AG04450 (cell line): ENCODE measurements around the gene TUBGCP2. TPM values are rescaled to one million over a fixed set of nuclear protein-coding genes. Genes with fewer than 3 reads are reported as not detected.

Source experiments
- CTCF ChIA-PET: fragments of 300-600, 350-600 bp; formaldehyde crosslinking; extraction: SDS; loops from one replicate; lab custom pipeline; 2022; ENCODE audit warnings: antibody characterized with exemption, inconsistent platforms; lab: Charles Lee
- POLR2A ChIA-PET: fragments of 350-600 bp; formaldehyde crosslinking; extraction: SDS; loops from one replicate; lab custom pipeline; 2021; ENCODE audit warnings: antibody characterized with exemption, inconsistent platforms; lab: Yijun Ruan, JAX
- DNase-seq: peaks from one replicate; pipeline ENCODE4 v3.0.0-alpha.2; 2011; ENCODE audit warnings: low read depth, low spot score
- H3K27ac ChIP-seq: one replicate; pipeline ENCODE4 v1.5.1; 2012; ENCODE audit warnings: low read depth, low read length, control low read depth
- H3K27me3 ChIP-seq: one replicate; pipeline ENCODE4 v1.6.0; 2012; ENCODE audit warnings: low read length; ENCODE audit not compliant: control insufficient read depth, insufficient read depth
- H3K4me3 ChIP-seq: 2 replicates; pipeline ENCODE4 v1.5.1; 2011; ENCODE audit warnings: mild to moderate bottlenecking, low read depth, low read length, control low read depth
- H3K9me3 ChIP-seq: 2 replicates; pipeline ENCODE4 v1.5.1; 2012; ENCODE audit warnings: low read length; ENCODE audit not compliant: control insufficient read depth, insufficient read depth
- polyA plus RNA-seq: library from polyadenylated mRNA; depleted of rRNA; stranded (reverse); fragments of >200 nt; gene quantifications from 2 replicates; pipeline ENCODE4 v1.2.3, GENCODE V29; 2011
- TF ChIP-seq, protein P1 (sequence below): IDR thresholded peaks from 2 replicates; pipeline ENCODE4 v1.5.1; 2011; ENCODE audit warnings: low read depth, low read length, control low read depth, inconsistent platforms

TUBGCP2 gene
- polyA plus RNA-seq, 1 experiment = 40.0 TPM

DNA sequence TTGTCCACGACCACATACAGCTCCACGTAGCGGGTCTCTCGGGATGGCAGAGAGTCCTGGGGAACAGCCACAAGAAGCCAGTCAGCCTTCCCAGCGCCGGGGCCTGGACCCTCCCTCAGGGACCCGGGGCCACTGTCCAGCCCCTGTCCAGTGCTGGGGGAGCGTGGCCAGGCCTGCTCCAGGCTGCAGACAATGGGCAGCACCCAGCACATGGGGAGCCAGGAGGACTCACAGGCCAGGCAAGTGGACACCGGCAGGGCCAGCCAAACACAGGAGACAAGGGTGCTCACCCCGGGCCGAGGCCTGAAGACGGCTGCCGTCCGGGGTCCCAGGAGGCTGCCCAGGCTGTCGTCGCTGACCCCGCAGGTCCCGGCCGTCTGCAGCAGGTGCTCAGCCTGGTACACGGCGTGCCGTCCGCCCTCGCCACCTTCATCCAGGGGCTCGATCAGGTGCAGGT is 35.7 kb downstream of the TUBGCP2 start:
- H3K27ac ChIP-seq = no peak overlapping the region
- TF ChIP-seq, protein P1, sequence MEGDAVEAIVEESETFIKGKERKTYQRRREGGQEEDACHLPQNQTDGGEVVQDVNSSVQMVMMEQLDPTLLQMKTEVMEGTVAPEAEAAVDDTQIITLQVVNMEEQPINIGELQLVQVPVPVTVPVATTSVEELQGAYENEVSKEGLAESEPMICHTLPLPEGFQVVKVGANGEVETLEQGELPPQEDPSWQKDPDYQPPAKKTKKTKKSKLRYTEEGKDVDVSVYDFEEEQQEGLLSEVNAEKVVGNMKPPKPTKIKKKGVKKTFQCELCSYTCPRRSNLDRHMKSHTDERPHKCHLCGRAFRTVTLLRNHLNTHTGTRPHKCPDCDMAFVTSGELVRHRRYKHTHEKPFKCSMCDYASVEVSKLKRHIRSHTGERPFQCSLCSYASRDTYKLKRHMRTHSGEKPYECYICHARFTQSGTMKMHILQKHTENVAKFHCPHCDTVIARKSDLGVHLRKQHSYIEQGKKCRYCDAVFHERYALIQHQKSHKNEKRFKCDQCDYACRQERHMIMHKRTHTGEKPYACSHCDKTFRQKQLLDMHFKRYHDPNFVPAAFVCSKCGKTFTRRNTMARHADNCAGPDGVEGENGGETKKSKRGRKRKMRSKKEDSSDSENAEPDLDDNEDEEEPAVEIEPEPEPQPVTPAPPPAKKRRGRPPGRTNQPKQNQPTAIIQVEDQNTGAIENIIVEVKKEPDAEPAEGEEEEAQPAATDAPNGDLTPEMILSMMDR = no peak
- POLR2A ChIA-PET = no interaction called here
- no peak overlapping the region for H3K4me3 ChIP-seq
- CTCF ChIA-PET = no interaction called here
- no peak for DNase-seq
- H3K9me3 ChIP-seq = no peaks in the 10 kb centered on the region; the same call in 1 of the 2 replicates
- peaks cover 14% of the 10 kb centered on the region for H3K27me3 ChIP-seq

DNA sequence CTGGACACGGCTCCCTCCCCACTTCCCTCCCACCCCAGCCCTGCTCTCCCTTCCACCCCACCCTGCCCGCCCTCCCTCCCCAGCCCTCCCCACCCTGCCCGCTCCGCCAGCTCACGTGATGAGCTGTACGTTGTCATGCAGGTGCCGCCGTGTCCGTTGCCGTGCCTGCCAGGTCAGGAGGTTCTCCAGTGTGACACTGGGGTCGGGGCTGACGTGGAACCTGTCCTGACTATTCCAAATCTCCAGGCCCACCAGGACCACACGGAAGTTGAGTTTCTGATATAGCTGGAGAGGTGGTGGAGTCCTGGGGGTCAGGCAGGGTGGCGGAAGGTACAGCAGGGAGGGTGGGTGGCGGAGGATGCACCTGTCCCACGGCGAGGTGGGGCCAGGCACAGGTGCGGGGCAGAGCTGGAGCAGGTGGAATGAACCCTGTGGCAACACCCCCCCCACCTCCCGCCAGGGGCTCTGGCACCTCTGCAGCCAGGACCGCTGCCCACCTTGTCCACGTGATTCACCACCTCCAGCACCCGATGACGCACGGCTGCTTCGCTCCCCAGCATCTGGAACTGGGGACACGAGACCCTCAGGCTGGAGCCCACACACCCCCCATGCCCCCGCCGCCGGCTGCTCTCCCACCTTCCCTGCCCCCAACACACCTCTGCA is 36.2 kb downstream of the TUBGCP2 start:
- Histone ChIP-seq H3K9me3 (no peaks in the 10 kb centered on the region; the same call in 1 of the 2 replicates), H3K27ac (no peak overlapping the region), H3K27me3 (peaks cover 14% of the 10 kb centered on the region), H3K4me3 (no peak overlapping the region)
- TF ChIP-seq, protein P1 = no peak
- ChIA-PET CTCF (no interaction called here), POLR2A (no interaction called here)
- no peak for DNase-seq

DNA sequence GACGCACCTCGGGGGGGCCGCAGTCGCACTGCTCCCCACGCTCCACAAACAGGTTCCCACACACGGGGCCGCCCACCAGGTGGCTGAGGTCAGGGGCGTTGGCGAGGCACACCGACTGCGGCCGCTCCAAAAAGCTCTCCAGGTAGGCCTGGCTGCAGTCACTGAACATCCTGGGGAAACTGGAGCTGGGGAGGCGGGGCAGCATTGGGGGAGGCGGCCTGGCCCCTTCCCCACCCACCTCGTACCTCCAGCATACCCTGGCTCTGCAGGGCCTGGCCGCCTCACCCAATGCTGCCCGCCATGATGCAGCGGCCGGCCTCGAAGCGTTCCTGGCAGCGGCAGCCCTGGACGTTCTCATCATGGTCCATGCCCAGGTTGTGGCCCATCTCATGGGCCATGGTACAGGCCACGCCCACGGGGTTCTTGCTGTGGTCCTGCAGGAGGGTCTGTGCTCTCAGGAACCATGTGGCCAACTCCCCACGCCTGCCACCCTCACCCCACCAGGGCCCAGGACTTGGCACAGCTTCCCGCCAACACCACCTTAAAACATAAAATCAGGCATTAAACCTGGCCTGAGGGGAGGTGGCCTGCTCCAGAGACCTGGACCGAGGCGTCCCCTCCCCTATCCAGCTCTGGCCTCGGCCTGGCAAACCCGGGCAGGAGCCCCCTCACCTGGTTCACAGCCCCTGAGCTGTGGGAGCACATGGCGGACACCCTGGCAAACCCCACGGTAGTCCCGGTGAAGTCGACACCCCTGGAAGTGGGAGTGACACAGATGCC is 37.0 kb downstream of the TUBGCP2 start:
- DNase-seq = no peak
- POLR2A ChIA-PET = no interaction called here
- H3K27me3 ChIP-seq = peaks cover 14% of the 10 kb centered on the region
- H3K4me3 ChIP-seq = no peak overlapping the region
- TF ChIP-seq, protein P1 = no peak
- H3K27ac ChIP-seq = no peak overlapping the region
- no peaks in the 10 kb centered on the region; the same call in 1 of the 2 replicates for H3K9me3 ChIP-seq
- CTCF ChIA-PET = no interaction called here

DNA sequence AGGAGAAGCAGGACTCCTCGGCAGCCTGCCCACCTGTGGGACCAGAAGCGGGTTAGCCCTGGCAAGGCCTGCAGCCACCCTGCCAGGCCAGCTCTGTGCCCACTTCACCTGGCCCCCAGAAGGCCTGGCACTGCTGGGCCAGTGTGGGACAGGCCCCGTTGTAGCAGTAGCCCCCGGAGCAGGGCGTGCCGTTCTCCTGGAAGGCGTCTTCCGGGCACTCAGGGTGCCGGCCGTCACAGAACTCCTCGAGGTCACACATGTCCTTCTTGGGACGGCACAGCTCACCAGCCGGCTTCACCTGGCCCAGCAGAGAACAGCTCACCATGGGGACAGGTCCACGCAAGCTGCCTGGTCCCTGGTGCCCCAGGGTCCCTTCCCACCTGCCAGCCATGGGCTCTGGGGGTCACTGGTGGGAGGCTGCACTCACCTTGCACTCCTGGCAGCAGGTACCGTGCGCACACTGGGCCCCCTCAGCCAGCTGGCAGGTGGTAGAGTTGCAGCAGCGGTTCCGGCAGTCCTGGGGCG is 37.8 kb downstream of the TUBGCP2 start:
- ChIA-PET POLR2A (no interaction called here), CTCF (no interaction called here)
- Histone ChIP-seq H3K4me3 (no peak overlapping the region), H3K9me3 (no peaks in the 10 kb centered on the region; the same call in 1 of the 2 replicates), H3K27ac (no peak overlapping the region), H3K27me3 (peaks cover 8% of the 10 kb centered on the region)
- DNase-seq = no peak
- TF ChIP-seq, protein P1 = no peak

DNA sequence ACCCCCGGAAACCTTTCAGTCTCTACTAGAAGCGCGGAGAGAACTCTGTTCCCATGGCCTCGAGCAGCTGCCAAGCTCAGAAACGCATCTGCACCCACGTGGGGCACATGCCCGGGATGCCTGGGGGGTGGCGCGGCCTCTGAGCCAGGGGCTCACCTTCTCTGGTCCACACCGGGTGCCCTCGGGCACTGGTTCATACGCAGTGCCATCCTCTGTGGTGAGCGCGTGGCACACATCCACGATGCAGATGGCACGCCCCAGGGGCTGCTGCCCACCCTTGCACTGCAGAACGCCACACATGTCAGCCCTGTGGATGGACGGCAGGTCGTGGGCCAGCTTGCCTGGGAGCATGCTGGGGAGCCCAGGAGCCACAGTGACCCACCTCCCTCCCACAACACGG is 38.5 kb downstream of the TUBGCP2 start:
- Histone ChIP-seq H3K27me3 (peaks cover 6% of the 10 kb centered on the region), H3K4me3 (no peak overlapping the region), H3K27ac (no peak overlapping the region), H3K9me3 (no peaks in the 10 kb centered on the region; the same call in 1 of the 2 replicates)
- CTCF ChIA-PET = no interaction called here
- POLR2A ChIA-PET = no interaction called here
- DNase-seq = no peak
- TF ChIP-seq, protein P1 = no peak
